Right lobe of liver (tissue), 6 donors: ENCODE data around the gene GLT1D1. TPM values are rescaled to one million over a fixed set of nuclear protein-coding genes. Genes with fewer than 3 reads are reported as not detected.

Experiments used
- ATAC-seq, 4 donors: fragments of 200-7000 bp; cut with Tn5 transposase; one replicate each; pipeline ENCODE4 v1.9.1; 2020; ENCODE audit warnings: mild to moderate bottlenecking in 4 of 4, moderate library complexity in 4 of 4
- DNase-seq, 3 donors: peaks; one replicate each; pipeline ENCODE4 v3.0.0-alpha.2; 2020
- H3K27ac ChIP-seq, 3 donors: fragments of 200-600 bp; one replicate each; pipeline ENCODE4 v1.8.0; 2022
- H3K27me3 ChIP-seq, 2 donors: fragments of 200-600 bp; one replicate each; pipeline ENCODE4 v1.8.0; 2022
- H3K36me3 ChIP-seq, 4 donors: fragments of 200-600 bp; sonication (generic) in 1 of 4; one replicate each; pipeline versions ENCODE4 v1.5.1 to v1.8.0; 2017 to 2022; ENCODE audit warnings: control low read depth in 1 of 4
- H3K4me1 ChIP-seq, 4 donors: fragments of 200-600 bp; sonication (generic) in 1 of 4; one replicate each; pipeline versions ENCODE4 v1.5.1 to v1.8.0; 2017 to 2022; ENCODE audit warnings: control low read depth in 1 of 4
- H3K4me3 ChIP-seq, 3 donors: fragments of 200-600 bp; one replicate each; pipeline ENCODE4 v1.8.0; 2022
- H3K9me3 ChIP-seq, 4 donors: fragments of 200-600 bp; sonication (generic) in 1 of 4; one replicate each; pipeline versions ENCODE4 v1.5.1 to v1.8.0; 2017 to 2022; ENCODE audit warnings: control low read depth in 1 of 4
- CTCF ChIP-seq, 4 donors: fragments of 200-600 bp in 3 of 4; fragments of 450-650 bp in 1 of 4; IDR thresholded peaks; one replicate each; pipeline versions ENCODE4 v1.5.1 to v1.8.0; 2016 to 2022; ENCODE audit warnings: antibody characterized with exemption in 4 of 4, mild to moderate bottlenecking in 2 of 4
- POLR2A ChIP-seq: fragments of 450-650 bp; IDR thresholded peaks from one replicate; pipeline ENCODE4 v1.6.1; 2017; ENCODE audit warnings: antibody characterized with exemption, mild to moderate bottlenecking
- WGBS: methylation state at CpG from one replicate; pipeline ENCODE4 v1.1.6; 2018; ENCODE audit warnings: low coverage, low lambda C conversion rate; ENCODE audit not compliant: insufficient coverage; ENCODE audit errors: missing lambda C conversion rate; 5-methylcytosine and 5-hydroxymethylcytosine counted together
- intact Hi-C, 2 donors: fragments of 100-400 bp; cut with DNase I; formaldehyde crosslinking; loops; one replicate each; pipeline versions ENCODE4 v1.11.2 to v1.14.1; 2022
- total RNA-seq, 6 experiments: library from RNA; depleted of rRNA in 2 of 6; stranded (reverse); fragments of >200 nt in 2 of 6; fragmentation: NEBNext Ultra II Directional in 3 of 6; extraction: Animal tissue kit (Norgen Biotek cat#: 25700) in 3 of 6; gene quantifications; one replicate each; pipeline versions ENCODE4 v1.1.0 to v1.2.4, GENCODE V29; 2016 to 2023
- donor health status: DM: no; HTN: yes; CAD: no.
- donor health status: DM: no; HTN: no; CAD: no.
- donor health status: DM: no; HTN: no; CAD: no.
- donor health status: DM: no; HTN: yes; CAD: no.
- donor health status: DM: no; HTN: yes; CAD: no.

GLT1D1 gene
- total RNA-seq, 6 experiments from 2014 or later = 14.9 to 21.9 (median 20.2) TPM

DNA sequence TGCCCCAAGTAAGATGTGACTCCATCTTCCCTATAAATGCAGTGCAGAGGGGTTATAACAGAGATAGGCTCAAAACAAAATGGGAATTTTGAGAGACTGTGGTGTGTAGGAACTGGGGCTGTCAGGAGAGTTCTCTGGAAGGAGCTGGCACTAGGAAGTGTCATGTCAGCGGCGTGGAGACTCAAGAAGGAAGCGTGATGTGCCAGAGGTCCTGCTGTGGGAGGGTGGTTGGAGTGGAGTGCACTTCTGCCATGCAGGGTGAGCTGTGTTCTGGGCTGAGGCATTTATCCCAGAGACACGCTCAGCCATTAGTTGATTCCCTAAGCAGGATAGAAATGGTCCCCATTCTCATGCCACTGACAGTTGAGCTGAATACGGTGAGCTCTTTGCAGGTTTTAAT lies 19.0 kb downstream of the GLT1D1 start:
- no peak for ATAC-seq
- Histone ChIP-seq H3K4me3 (no peak overlapping the region), H3K9me3 (peaks cover 0 to 3% (median 0%) of the 10 kb centered on the region in 4 donors), H3K27me3 (no peaks in the 10 kb centered on the region), H3K4me1 (peaks cover 0 to 25% (median 3%) of the 10 kb centered on the region in 4 donors), H3K27ac (peak overlapping the region in 2 of 3 donors; percentile 75 to 78), H3K36me3 (peaks cover 0 to 3% (median 0%) of the 10 kb centered on the region in 4 donors)
- intact Hi-C loops = no loop called here
- TF ChIP-seq POLR2A (no peak), CTCF (IDR thresholded peaks at IDR 0.05) (no peak)
- DNase-seq = no peak
- WGBS = 89% methylated on average over 4 of the region's 5 CpGs

- Histone ChIP-seq H3K36me3 (peaks cover 0 to 9% (median 0%) of the 10 kb centered on the region in 4 donors), H3K4me3 (no peak overlapping the region), H3K4me1 (peaks cover 0 to 19% (median 2%) of the 10 kb centered on the region in 4 donors), H3K27ac (no peak overlapping the region), H3K9me3 (peaks cover 0 to 3% (median 0%) of the 10 kb centered on the region in 4 donors), H3K27me3 (no peaks in the 10 kb centered on the region)
- ATAC-seq (no peak), DNase-seq (no peak)
- intact Hi-C loops = no loop called here
- no peak for TF ChIP-seq CTCF (IDR thresholded peaks at IDR 0.05)
- TF ChIP-seq POLR2A = no peak
- 80% methylated on average over 2 of the region's 2 CpGs for WGBS
These were observed 23.3 kb downstream of the GLT1D1 start for GRCh38 chr12:128876559-128876958.

- Histone ChIP-seq H3K4me1 (peaks cover 0 to 12% (median 2%) of the 10 kb centered on the region in 4 donors), H3K27ac (peak overlapping the region; percentile 22 to 68 (median 59)), H3K9me3 (peaks cover 0 to 3% (median 0%) of the 10 kb centered on the region in 4 donors), H3K27me3 (no peaks in the 10 kb centered on the region), H3K36me3 (peaks cover 0 to 9% (median 0%) of the 10 kb centered on the region in 4 donors), H3K4me3 (no peak overlapping the region)
- DNase-seq (no peak), ATAC-seq (peak; percentile 72 to 93 (median 86))
- no peak for TF ChIP-seq POLR2A
- no peak for TF ChIP-seq CTCF (IDR thresholded peaks at IDR 0.05)
- intact Hi-C loops = no loop called here
- 19% methylated on average over 4 of the region's 4 CpGs for WGBS
These were observed 26.9 kb downstream of the GLT1D1 start for GRCh38 chr12:128879898-128880764.

DNA sequence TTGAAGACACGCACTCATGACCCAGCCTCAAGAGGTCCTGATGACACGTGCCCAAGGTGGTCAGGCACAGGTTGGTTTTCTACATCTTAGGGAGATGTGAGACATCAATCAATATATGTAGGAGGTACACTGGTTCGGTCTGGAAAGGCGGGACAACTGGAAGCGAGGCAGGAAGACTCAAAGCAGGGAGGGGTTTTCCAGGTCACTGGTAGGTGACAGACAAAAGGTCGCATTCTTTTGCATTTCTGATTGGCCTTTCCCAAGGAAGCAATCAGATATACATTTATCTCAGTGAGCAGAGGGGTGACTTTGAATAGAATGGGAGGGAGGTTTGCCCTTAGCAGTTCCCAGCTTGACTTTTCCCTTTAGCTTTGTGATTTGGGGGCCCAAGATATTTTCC lies 38.6 kb downstream of the GLT1D1 start:
- Histone ChIP-seq H3K27me3 (no peaks in the 10 kb centered on the region), H3K9me3 (no peaks in the 10 kb centered on the region), H3K4me3 (no peak overlapping the region), H3K4me1 (no peaks in the 10 kb centered on the region), H3K27ac (no peak overlapping the region), H3K36me3 (no peaks in the 10 kb centered on the region)
- no peak for ATAC-seq
- DNase-seq = no peak
- no peak for TF ChIP-seq POLR2A
- no peak for TF ChIP-seq CTCF (IDR thresholded peaks at IDR 0.05)
- 90% methylated on average over 6 of the region's 6 CpGs for WGBS
- intact Hi-C loops = no loop called here
